Kidney (tissue), 14 donors: ENCODE results near the gene KLHL6. TPM values are rescaled to one million over a fixed set of nuclear protein-coding genes. Genes with fewer than 3 reads are reported as not detected.
A peak's percentile ranks its signal among the peaks of the same experiment; 100 is the strongest.

Experiments used
- DNase-seq, 5 donors: peaks; one replicate each; pipeline ENCODE4 v3.0.0-alpha.2; 2013 to 2020
- FAIRE-seq: peaks from 2 replicates; lab custom pipeline; 2012; peaks lifted over from hg19 to GRCh38; lab: Jason Lieb, UNC
- H3K27ac ChIP-seq, 2 donors: one replicate each; pipeline ENCODE4 v1.7.0; 2013; ENCODE audit warnings: low read depth in 2 of 2, low read length in 2 of 2, inconsistent platforms in 1 of 2
- H3K27me3 ChIP-seq: one replicate; pipeline ENCODE4 v1.7.1; 2013; ENCODE audit warnings: low read length, inconsistent platforms; ENCODE audit not compliant: control insufficient read depth, insufficient read depth
- H3K36me3 ChIP-seq, 3 donors: one replicate each; pipeline versions ENCODE4 v1.7.0 to v1.7.1; 2013; ENCODE audit warnings: low read length in 3 of 3, control low read depth in 1 of 3, inconsistent platforms in 1 of 3; ENCODE audit not compliant: insufficient read depth in 3 of 3, control insufficient read depth in 2 of 3
- H3K4me1 ChIP-seq, 3 donors: one replicate each; pipeline versions ENCODE4 v1.7.0 to v1.7.1; 2013; ENCODE audit warnings: low read length in 3 of 3, inconsistent platforms in 1 of 3, low read depth in 1 of 3; ENCODE audit not compliant: control insufficient read depth in 2 of 3, insufficient read depth in 2 of 3
- H3K4me3 ChIP-seq, 3 donors: one replicate each; pipeline versions ENCODE4 v1.7.0 to v1.8.1; 2013; ENCODE audit warnings: low read length in 3 of 3, control low read depth in 1 of 3, inconsistent platforms in 1 of 3
- H3K9ac ChIP-seq, 3 donors: one replicate each; pipeline versions ENCODE4 v1.7.0 to v1.7.1; 2013; ENCODE audit warnings: low read length in 3 of 3, control low read depth in 1 of 3, inconsistent platforms in 1 of 3
- H3K9me3 ChIP-seq, 3 donors: one replicate each; pipeline versions ENCODE4 v1.7.0 to v1.7.1; 2013; ENCODE audit warnings: low read length in 3 of 3, control low read depth in 1 of 3, inconsistent platforms in 1 of 3; ENCODE audit not compliant: control insufficient read depth in 2 of 3, insufficient read depth in 1 of 3
- intact Hi-C: fragments of 100-400 bp; cut with DNase I; formaldehyde crosslinking; loops from one replicate; pipeline ENCODE4 v1.11.1; 2022
- polyA plus RNA-seq: library from polyadenylated mRNA; stranded (reverse); fragments of 350-450 nt; fragmentation: Illumina TruSeq; extraction: RNeasy Lipid Tissue Mini Kit (QIAGEN cat#74804); gene quantifications from one replicate; pipeline ENCODE4 v1.2.3, GENCODE V29; 2014; ENCODE audit warnings: low read depth, low replicate concordance; ENCODE audit not compliant: insufficient read depth
- total RNA-seq: library from RNA; stranded (reverse); fragmentation: NEBNext Ultra II Directional; extraction: Animal tissue kit (Norgen Biotek cat#: 25700); gene quantifications from one replicate; pipeline ENCODE4 v1.2.1, GENCODE V29; 2021
- TF ChIP-seq, protein P1 (sequence below): IDR thresholded peaks from 3 replicates; pipeline ENCODE4 v1.5.1; 2012; ENCODE audit warnings: mild to moderate bottlenecking, moderate library complexity, borderline replicate concordance; ENCODE audit not compliant: insufficient read depth; ENCODE audit errors: extremely low read depth
- donor health status: control.
- donor health status: control.
- donor health status: control.
- donor health status: control.
- donor health status: control.
- donor health status: DM: yes; HTN: yes; CAD: no.
- donor health status: Normal renal cell carcinoma (clear cell type).

Gene KLHL6
- total and polyA plus RNA-seq, 2 donors from 2014 or later, result 0.37 to 9.8 TPM

DNA sequence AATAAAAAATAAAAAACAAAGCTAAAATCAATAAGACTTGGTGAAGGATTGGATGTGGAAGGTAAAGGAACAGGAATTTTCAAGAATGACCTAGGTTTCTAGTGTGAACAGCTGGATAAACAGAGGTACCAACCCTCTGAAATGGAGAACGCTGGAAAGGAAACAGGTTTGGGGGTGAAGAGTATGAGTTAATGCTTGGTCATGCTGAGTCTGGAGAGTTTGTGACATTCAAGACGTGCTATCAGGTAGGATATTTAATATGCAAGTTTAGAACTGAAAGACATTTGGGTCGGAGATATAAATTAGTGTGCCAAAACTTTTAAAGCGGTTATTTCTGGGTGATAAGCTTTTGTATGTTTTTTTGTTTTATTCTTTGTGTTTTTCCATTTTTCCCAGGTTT, 11.4 kb upstream of the KLHL6 start:
- no peak overlapping the region for H3K4me3 ChIP-seq
- DNase-seq (no peak), FAIRE-seq (no peak)
- intact Hi-C loops, result no loop called here
- H3K27me3 ChIP-seq, result no peaks in the 10 kb centered on the region
- H3K9ac ChIP-seq, result no peak overlapping the region
- no peaks in the 10 kb centered on the region for H3K36me3 ChIP-seq
- TF ChIP-seq, protein P1, sequence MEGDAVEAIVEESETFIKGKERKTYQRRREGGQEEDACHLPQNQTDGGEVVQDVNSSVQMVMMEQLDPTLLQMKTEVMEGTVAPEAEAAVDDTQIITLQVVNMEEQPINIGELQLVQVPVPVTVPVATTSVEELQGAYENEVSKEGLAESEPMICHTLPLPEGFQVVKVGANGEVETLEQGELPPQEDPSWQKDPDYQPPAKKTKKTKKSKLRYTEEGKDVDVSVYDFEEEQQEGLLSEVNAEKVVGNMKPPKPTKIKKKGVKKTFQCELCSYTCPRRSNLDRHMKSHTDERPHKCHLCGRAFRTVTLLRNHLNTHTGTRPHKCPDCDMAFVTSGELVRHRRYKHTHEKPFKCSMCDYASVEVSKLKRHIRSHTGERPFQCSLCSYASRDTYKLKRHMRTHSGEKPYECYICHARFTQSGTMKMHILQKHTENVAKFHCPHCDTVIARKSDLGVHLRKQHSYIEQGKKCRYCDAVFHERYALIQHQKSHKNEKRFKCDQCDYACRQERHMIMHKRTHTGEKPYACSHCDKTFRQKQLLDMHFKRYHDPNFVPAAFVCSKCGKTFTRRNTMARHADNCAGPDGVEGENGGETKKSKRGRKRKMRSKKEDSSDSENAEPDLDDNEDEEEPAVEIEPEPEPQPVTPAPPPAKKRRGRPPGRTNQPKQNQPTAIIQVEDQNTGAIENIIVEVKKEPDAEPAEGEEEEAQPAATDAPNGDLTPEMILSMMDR, result no peak
- H3K27ac ChIP-seq, result no peak overlapping the region
- no peaks in the 10 kb centered on the region for H3K9me3 ChIP-seq
- no peaks in the 10 kb centered on the region for H3K4me1 ChIP-seq

DNA sequence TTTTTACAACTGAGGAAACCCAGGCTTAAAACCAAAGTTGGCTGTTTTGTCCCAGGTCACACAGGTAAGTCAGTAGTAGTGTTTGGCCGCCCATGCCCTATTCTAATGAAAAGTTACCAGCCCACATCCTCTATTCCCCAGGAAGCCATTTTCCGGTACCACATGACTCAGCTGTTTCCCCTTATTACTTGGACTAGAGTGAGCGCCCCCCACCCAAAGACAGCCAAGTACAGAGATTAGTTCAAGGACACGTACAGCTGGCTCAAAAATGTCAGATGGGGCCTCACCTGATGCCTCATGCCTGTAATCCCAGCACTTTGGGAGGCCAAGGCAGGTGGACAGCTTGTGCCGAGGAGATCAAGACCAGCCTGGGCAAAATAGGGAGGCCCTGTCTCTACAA, 8.5 kb upstream of the KLHL6 start:
- H3K36me3 ChIP-seq, result no peaks in the 10 kb centered on the region
- no peak overlapping the region for H3K27ac ChIP-seq
- DNase-seq (no peak), FAIRE-seq (no peak)
- no peak overlapping the region for H3K9ac ChIP-seq
- H3K27me3 ChIP-seq, result no peaks in the 10 kb centered on the region
- no peaks in the 10 kb centered on the region for H3K9me3 ChIP-seq
- intact Hi-C loops, result no loop called here
- H3K4me3 ChIP-seq, result no peak overlapping the region
- TF ChIP-seq, protein P1, result no peak
- H3K4me1 ChIP-seq, result no peaks in the 10 kb centered on the region

DNA sequence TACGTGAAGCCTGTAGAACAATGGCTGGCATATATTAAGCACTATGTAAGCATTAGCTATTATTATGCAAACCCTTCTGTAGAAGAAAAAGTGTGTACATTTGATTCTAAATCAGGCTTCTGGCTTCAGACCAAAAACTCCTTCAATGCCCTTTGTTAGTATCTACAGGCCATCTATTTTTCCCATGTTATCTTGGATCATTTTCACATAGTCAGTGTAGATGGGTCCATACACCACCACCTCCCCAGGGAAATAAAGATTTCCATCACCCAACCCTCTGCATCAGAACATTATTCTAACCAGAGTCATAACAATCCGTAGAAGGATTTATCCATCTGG, 8.0 kb upstream of the KLHL6 start:
- Histone ChIP-seq H3K4me1 (no peaks in the 10 kb centered on the region), H3K36me3 (no peaks in the 10 kb centered on the region), H3K9me3 (no peaks in the 10 kb centered on the region), H3K27me3 (no peaks in the 10 kb centered on the region), H3K27ac (no peak overlapping the region), H3K4me3 (no peak overlapping the region), H3K9ac (no peak overlapping the region)
- no peak for FAIRE-seq
- DNase-seq, result no peak
- intact Hi-C loops, result no loop called here
- TF ChIP-seq, protein P1, result no peak

DNA sequence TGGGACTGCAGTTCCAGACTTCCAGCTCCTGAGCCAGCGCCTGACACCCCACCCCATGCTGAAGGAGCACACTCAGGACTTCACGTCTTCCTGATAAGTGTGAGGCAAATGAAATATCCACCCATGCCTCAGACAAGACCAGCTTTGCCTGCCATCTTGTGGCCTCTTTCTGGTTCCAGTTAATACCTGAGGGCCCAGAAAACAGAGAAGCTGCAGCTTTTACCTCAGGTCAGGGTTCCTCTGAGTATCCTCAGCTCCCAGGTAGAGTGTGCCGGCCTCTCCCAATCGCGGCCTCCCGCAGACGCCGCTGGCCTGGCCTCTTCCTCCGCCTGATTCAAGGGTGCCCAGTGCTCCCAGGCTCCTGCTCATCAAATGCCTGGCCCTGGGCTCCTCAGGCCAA, 5.1 kb upstream of the KLHL6 start:
- Histone ChIP-seq H3K4me1 (peaks cover 0 to 2% (median 0%) of the 10 kb centered on the region in 3 donors), H3K4me3 (no peak overlapping the region), H3K9ac (no peak overlapping the region), H3K9me3 (no peaks in the 10 kb centered on the region), H3K36me3 (no peaks in the 10 kb centered on the region), H3K27me3 (no peaks in the 10 kb centered on the region), H3K27ac (no peak overlapping the region)
- intact Hi-C loops, result no loop called here
- DNase-seq (no peak), FAIRE-seq (no peak)
- TF ChIP-seq, protein P1, result peak; percentile 34
